Measurements from ENCODE around the gene MYH6.
"Not testable (repeated sequence)": the region's sequence is repeated elsewhere in the genome, so short reads cannot be mapped to it uniquely, and the experiment has no call there.

Gene MYH6

GRCh38 chr14:23407516-23408306 lies at the start of gene MYH6:
TSS of gene MYH6 (minus strand) at chr14:23408273. CDS start at chr14:23407223, 1,050 bp downstream.
- Histone ChIP-seq H3K36me3 (ENCODE audit: control insufficient read depth in 1 of 2, insufficient read depth in 2 of 2, low read length in 2 of 2) (no peaks in the 10 kb centered on the region), H3K27me3 (ENCODE audit: control insufficient read depth in 1 of 2, insufficient read depth in 2 of 2, low read length in 2 of 2) (peaks cover 0 to 13% of the 10 kb centered on the region in 2 donors), H3K4me1 (ENCODE audit: control insufficient read depth in 1 of 2, insufficient read depth in 2 of 2, low read length in 2 of 2) (peaks cover 0 to 9% of the 10 kb centered on the region in 2 donors), H3K9me3 (ENCODE audit: control insufficient read depth in 1 of 2, low read length in 2 of 2) (no peaks in the 10 kb centered on the region), H3K9ac (ENCODE audit: low read depth in 1 of 2, low read length in 2 of 2) (no peak within 1 kb of the TSS), H3K27ac (ENCODE audit: low read depth, low read length) (no peak within 1 kb of the TSS), H3K4me3 (ENCODE audit: low read depth in 1 of 2, low read length in 2 of 2) (no peak within 1 kb of the TSS)

DNA sequence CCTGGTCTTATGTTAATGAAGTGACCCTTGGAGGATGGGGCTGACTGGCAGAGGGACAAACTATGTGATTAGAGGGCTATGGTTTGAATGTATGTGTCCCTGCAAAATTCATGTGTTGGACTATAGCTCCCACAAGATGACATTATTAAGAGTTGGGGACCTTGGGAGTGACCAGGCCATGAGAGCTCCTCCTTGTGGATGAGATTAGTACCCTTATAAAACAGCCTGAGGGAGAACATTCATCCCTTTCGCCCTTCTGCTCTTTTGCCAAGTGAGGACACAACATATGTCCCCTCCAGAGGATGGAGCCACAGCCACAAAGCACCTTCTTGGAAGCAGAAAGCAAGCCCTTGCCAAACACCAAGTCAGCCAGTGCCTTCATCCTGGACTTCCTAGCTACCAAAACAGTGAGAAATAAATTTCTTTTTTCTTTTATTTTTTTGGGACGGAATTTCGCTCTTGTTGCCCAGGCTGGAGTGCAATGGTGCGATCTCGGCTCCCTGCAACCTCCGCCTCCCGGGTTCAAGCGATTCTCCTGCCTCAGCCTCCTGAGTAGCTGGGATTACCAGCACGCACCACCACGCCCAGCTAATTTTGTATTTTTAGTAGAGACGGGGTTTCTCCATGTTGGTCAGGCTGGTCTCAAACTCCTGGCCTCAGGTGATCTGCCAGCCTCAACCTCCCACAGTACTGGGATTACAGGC lies 49.0 kb upstream of the MYH6 start:
- H3K36me3 ChIP-seq (ENCODE audit: control insufficient read depth in 1 of 2, insufficient read depth in 2 of 2, low read length in 2 of 2); H3K4me3 ChIP-seq (ENCODE audit: low read depth in 1 of 2, low read length in 2 of 2); H3K9ac ChIP-seq (ENCODE audit: low read depth in 1 of 2, low read length in 2 of 2); H3K4me1 ChIP-seq (ENCODE audit: control insufficient read depth in 1 of 2, insufficient read depth in 2 of 2, low read length in 2 of 2); H3K27ac ChIP-seq (ENCODE audit: low read depth, low read length); H3K9me3 ChIP-seq (ENCODE audit: control insufficient read depth in 1 of 2, low read length in 2 of 2); H3K27me3 ChIP-seq (ENCODE audit: control insufficient read depth in 1 of 2, insufficient read depth in 2 of 2, low read length in 2 of 2): not testable (repeated sequence)

DNA sequence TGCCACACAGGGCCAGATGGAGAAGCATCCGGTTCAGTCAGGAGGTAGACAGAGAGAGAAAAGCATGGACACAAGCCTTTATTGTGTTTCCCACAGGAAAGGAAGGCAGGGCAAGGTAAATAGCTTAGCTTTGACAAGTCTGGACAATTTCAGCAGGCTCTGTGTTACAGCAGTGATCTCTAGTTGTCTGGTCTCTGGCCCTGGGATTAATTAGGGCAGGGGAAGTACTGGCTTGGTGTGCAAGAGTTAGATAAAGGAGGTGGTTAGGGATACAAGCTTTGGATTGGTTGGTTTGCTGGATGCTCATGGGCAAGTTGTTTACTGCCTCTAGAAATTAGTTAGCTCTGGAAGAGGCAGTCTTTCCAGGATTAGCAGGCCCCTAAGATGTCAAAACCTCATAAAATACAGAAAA lies 46.4 kb upstream of the MYH6 start:
- no peaks in the 10 kb centered on the region for H3K36me3 ChIP-seq (ENCODE audit: control insufficient read depth in 1 of 2, insufficient read depth in 2 of 2, low read length in 2 of 2)
- H3K9ac ChIP-seq (ENCODE audit: low read depth in 1 of 2, low read length in 2 of 2), result no peak overlapping the region
- no peaks in the 10 kb centered on the region for H3K9me3 ChIP-seq (ENCODE audit: control insufficient read depth in 1 of 2, low read length in 2 of 2)
- no peak overlapping the region for H3K27ac ChIP-seq (ENCODE audit: low read depth, low read length)
- peaks cover 0 to 7% of the 10 kb centered on the region in 2 donors for H3K27me3 ChIP-seq (ENCODE audit: control insufficient read depth in 1 of 2, insufficient read depth in 2 of 2, low read length in 2 of 2)
- H3K4me3 ChIP-seq (ENCODE audit: low read depth in 1 of 2, low read length in 2 of 2), result no peak overlapping the region
- peaks cover 0 to 3% of the 10 kb centered on the region in 2 donors for H3K4me1 ChIP-seq (ENCODE audit: control insufficient read depth in 1 of 2, insufficient read depth in 2 of 2, low read length in 2 of 2)

GRCh38 chr14:23452237-23452636 lies 44.2 kb upstream of the MYH6 start:
- H3K9me3 ChIP-seq (ENCODE audit: control insufficient read depth in 1 of 2, low read length in 2 of 2), result no peaks in the 10 kb centered on the region
- H3K9ac ChIP-seq (ENCODE audit: low read depth in 1 of 2, low read length in 2 of 2), result no peak overlapping the region
- no peak overlapping the region for H3K27ac ChIP-seq (ENCODE audit: low read depth, low read length)
- H3K27me3 ChIP-seq (ENCODE audit: control insufficient read depth in 1 of 2, insufficient read depth in 2 of 2, low read length in 2 of 2), result peaks cover 0 to 4% of the 10 kb centered on the region in 2 donors
- peaks cover 13 to 19% of the 10 kb centered on the region in 2 donors for H3K4me1 ChIP-seq (ENCODE audit: control insufficient read depth in 1 of 2, insufficient read depth in 2 of 2, low read length in 2 of 2)
- H3K36me3 ChIP-seq (ENCODE audit: control insufficient read depth in 1 of 2, insufficient read depth in 2 of 2, low read length in 2 of 2), result no peaks in the 10 kb centered on the region
- no peak overlapping the region for H3K4me3 ChIP-seq (ENCODE audit: low read depth in 1 of 2, low read length in 2 of 2)

- Histone ChIP-seq H3K9ac (ENCODE audit: low read depth in 1 of 2, low read length in 2 of 2) (no peak overlapping the region), H3K9me3 (ENCODE audit: control insufficient read depth in 1 of 2, low read length in 2 of 2) (no peaks in the 10 kb centered on the region), H3K4me1 (ENCODE audit: control insufficient read depth in 1 of 2, insufficient read depth in 2 of 2, low read length in 2 of 2) (peaks cover 23 to 32% of the 10 kb centered on the region in 2 donors), H3K36me3 (ENCODE audit: control insufficient read depth in 1 of 2, insufficient read depth in 2 of 2, low read length in 2 of 2) (no peaks in the 10 kb centered on the region), H3K27me3 (ENCODE audit: control insufficient read depth in 1 of 2, insufficient read depth in 2 of 2, low read length in 2 of 2) (peaks cover 0 to 4% of the 10 kb centered on the region in 2 donors), H3K4me3 (ENCODE audit: low read depth in 1 of 2, low read length in 2 of 2) (no peak overlapping the region), H3K27ac (ENCODE audit: low read depth, low read length) (no peak overlapping the region)
Observed at GRCh38 chr14:23450379-23450778, 42.3 kb upstream of the MYH6 start.

GRCh38 chr14:23449314-23449713 lies 41.2 kb upstream of the MYH6 start:
- peaks cover 23 to 32% of the 10 kb centered on the region in 2 donors for H3K4me1 ChIP-seq (ENCODE audit: control insufficient read depth in 1 of 2, insufficient read depth in 2 of 2, low read length in 2 of 2)
- no peak overlapping the region for H3K4me3 ChIP-seq (ENCODE audit: low read depth in 1 of 2, low read length in 2 of 2)
- H3K27ac ChIP-seq (ENCODE audit: low read depth, low read length), result no peak overlapping the region
- no peaks in the 10 kb centered on the region for H3K36me3 ChIP-seq (ENCODE audit: control insufficient read depth in 1 of 2, insufficient read depth in 2 of 2, low read length in 2 of 2)
- H3K9ac ChIP-seq (ENCODE audit: low read depth in 1 of 2, low read length in 2 of 2), result no peak overlapping the region
- H3K27me3 ChIP-seq (ENCODE audit: control insufficient read depth in 1 of 2, insufficient read depth in 2 of 2, low read length in 2 of 2), result peaks cover 0 to under 1% of the 10 kb centered on the region in 2 donors
- H3K9me3 ChIP-seq (ENCODE audit: control insufficient read depth in 1 of 2, low read length in 2 of 2), result no peaks in the 10 kb centered on the region

GRCh38 chr14:23447361-23448350 lies 39.6 kb upstream of the MYH6 start:
- no peaks in the 10 kb centered on the region for H3K27me3 ChIP-seq (ENCODE audit: control insufficient read depth in 1 of 2, insufficient read depth in 2 of 2, low read length in 2 of 2)
- H3K9ac ChIP-seq (ENCODE audit: low read depth in 1 of 2, low read length in 2 of 2), result no peak overlapping the region

GRCh38 chr14:23446291-23446851 lies 38.3 kb upstream of the MYH6 start:
- Histone ChIP-seq H3K9ac (ENCODE audit: low read depth in 1 of 2, low read length in 2 of 2) (no peak overlapping the region), H3K36me3 (ENCODE audit: control insufficient read depth in 1 of 2, insufficient read depth in 2 of 2, low read length in 2 of 2) (no peaks in the 10 kb centered on the region), H3K4me3 (ENCODE audit: low read depth in 1 of 2, low read length in 2 of 2) (no peak overlapping the region), H3K9me3 (ENCODE audit: control insufficient read depth in 1 of 2, low read length in 2 of 2) (no peaks in the 10 kb centered on the region), H3K4me1 (ENCODE audit: control insufficient read depth in 1 of 2, insufficient read depth in 2 of 2, low read length in 2 of 2) (peaks cover 23 to 32% of the 10 kb centered on the region in 2 donors), H3K27ac (ENCODE audit: low read depth, low read length) (no peak overlapping the region), H3K27me3 (ENCODE audit: control insufficient read depth in 1 of 2, insufficient read depth in 2 of 2, low read length in 2 of 2) (no peaks in the 10 kb centered on the region)

More at GRCh38 chr14:23447361-23448350, 39.6 kb upstream of the MYH6 start:
- Histone ChIP-seq H3K36me3 (ENCODE audit: control insufficient read depth in 1 of 2, insufficient read depth in 2 of 2, low read length in 2 of 2) (no peaks in the 10 kb centered on the region), H3K9me3 (ENCODE audit: control insufficient read depth in 1 of 2, low read length in 2 of 2) (no peaks in the 10 kb centered on the region), H3K4me3 (ENCODE audit: low read depth in 1 of 2, low read length in 2 of 2) (no peak overlapping the region), H3K27ac (ENCODE audit: low read depth, low read length) (no peak overlapping the region), H3K4me1 (ENCODE audit: control insufficient read depth in 1 of 2, insufficient read depth in 2 of 2, low read length in 2 of 2) (peaks cover 23 to 32% of the 10 kb centered on the region in 2 donors)

DNA sequence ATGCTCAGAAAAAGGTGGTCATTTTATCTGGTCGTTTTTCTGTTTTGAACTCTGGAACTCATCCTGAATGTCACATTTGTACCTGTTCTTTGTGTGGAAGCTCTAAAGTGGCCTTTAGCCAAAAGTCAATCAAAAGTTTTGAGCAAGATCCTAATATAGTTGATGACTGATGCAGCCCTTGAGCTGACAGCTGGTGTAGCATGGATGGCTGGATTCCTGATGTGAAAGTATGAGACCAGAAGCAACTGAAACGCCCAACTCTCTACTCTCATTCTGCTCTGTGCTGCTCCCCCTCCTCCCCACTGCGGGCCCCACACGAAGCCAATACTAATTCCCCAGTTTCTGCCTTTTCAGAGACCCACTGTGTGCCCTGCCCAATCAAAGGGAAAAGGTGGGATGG lies 37.7 kb upstream of the MYH6 start:
- Histone ChIP-seq H3K27me3 (ENCODE audit: control insufficient read depth in 1 of 2, insufficient read depth in 2 of 2, low read length in 2 of 2) (no peaks in the 10 kb centered on the region), H3K27ac (ENCODE audit: low read depth, low read length) (no peak overlapping the region), H3K4me3 (ENCODE audit: low read depth in 1 of 2, low read length in 2 of 2) (no peak overlapping the region), H3K4me1 (ENCODE audit: control insufficient read depth in 1 of 2, insufficient read depth in 2 of 2, low read length in 2 of 2) (peaks cover 23 to 32% of the 10 kb centered on the region in 2 donors), H3K36me3 (ENCODE audit: control insufficient read depth in 1 of 2, insufficient read depth in 2 of 2, low read length in 2 of 2) (no peaks in the 10 kb centered on the region), H3K9ac (ENCODE audit: low read depth in 1 of 2, low read length in 2 of 2) (no peak overlapping the region), H3K9me3 (ENCODE audit: control insufficient read depth in 1 of 2, low read length in 2 of 2) (no peaks in the 10 kb centered on the region)
